T-cell (primary cell): Measurements from ENCODE around the gene WDR19. TPM values are rescaled to one million over a fixed set of nuclear protein-coding genes. Genes with fewer than 3 reads are reported as not detected.
"Not testable (repeated sequence)": the region's sequence is repeated elsewhere in the genome, so short reads cannot be mapped to it uniquely, and the experiment has no call there.

Experiments
- ATAC-seq, 4 experiments: fragments of 200-7000 bp in 3 of 4; fragments of 150-1000 bp in 1 of 4; cut with Tn5 transposase; replicated peaks in 1 of 4; 1 replicate in 3 of 4; 2 replicates in 1 of 4; pipeline ENCODE4 v1.10.0; 2021; ENCODE audit warnings: moderate library complexity in 3 of 4, mild to moderate bottlenecking in 2 of 4, moderate number of reproducible peaks in 1 of 4
- CTCF ChIA-PET, 2 donors: fragments of 300-600 bp; sonication (Branson Sonifier 250); formaldehyde crosslinking; loops; one replicate each; lab custom pipeline; 2022; ENCODE audit warnings: antibody characterized with exemption in 2 of 2; lab: Charles Lee
- POLR2A ChIA-PET, 2 donors: fragments of 300-600 bp; sonication (Branson Sonifier 250); formaldehyde crosslinking; loops; one replicate each; lab custom pipeline; 2022; ENCODE audit warnings: antibody characterized with exemption in 2 of 2; lab: Charles Lee
- DNase-seq, 35 experiments: peaks; one replicate each; pipeline versions ENCODE4 v3.0.0 to v3.0.0-alpha.2; 2013 to 2023
- H3K27ac ChIP-seq: one replicate; pipeline ENCODE4 v1.5.1; 2013; ENCODE audit warnings: low read length
- H3K27me3 ChIP-seq, 2 experiments: replicated peaks in 1 of 2; 1 replicate in 1 of 2; 2 replicates in 1 of 2; pipeline versions ENCODE4 v1.6.1 to v1.7.0; 2013; ENCODE audit warnings: low read length in 1 of 2, mixed read lengths in 1 of 2; ENCODE audit not compliant: control insufficient read depth in 2 of 2, insufficient read depth in 2 of 2; ENCODE audit errors: extremely low read depth in 1 of 2
- H3K36me3 ChIP-seq, 2 donors: 1 replicate in 1 of 2; 2 replicates in 1 of 2; pipeline versions ENCODE4 v1.6.1 to v1.7.0; 2013; ENCODE audit warnings: low read length in 1 of 2; ENCODE audit not compliant: control insufficient read depth in 2 of 2, insufficient read depth in 1 of 2; ENCODE audit errors: extremely low read depth in 1 of 2
- H3K4me1 ChIP-seq, 2 experiments: 1 replicate in 1 of 2; 2 replicates in 1 of 2; pipeline versions ENCODE4 v1.6.1 to v1.7.0; 2013; ENCODE audit warnings: low read length in 2 of 2, mixed read lengths in 1 of 2; ENCODE audit not compliant: insufficient read depth in 2 of 2, control insufficient read depth in 1 of 2; ENCODE audit errors: extremely low read depth in 1 of 2
- H3K4me3 ChIP-seq, 2 donors: 1 replicate in 1 of 2; 2 replicates in 1 of 2; pipeline versions ENCODE4 v1.5.1 to v1.7.0; 2013; ENCODE audit warnings: mild to moderate bottlenecking in 2 of 2, low read length in 1 of 2, moderate library complexity in 1 of 2; ENCODE audit not compliant: control insufficient read depth in 1 of 2; ENCODE audit errors: extremely low read depth in 1 of 2
- H3K9me3 ChIP-seq: 2 replicates; pipeline ENCODE4 v1.7.0; 2013
- H3K27ac Mint-ChIP-seq, 2 donors: one replicate each; pipeline ENCODE4 v1.8.0; 2020 to 2021; ENCODE audit warnings: mild to moderate bottlenecking in 2 of 2, mixed read lengths in 2 of 2
- H3K27me3 Mint-ChIP-seq, 2 donors: one replicate each; pipeline ENCODE4 v1.8.0; 2021 to 2022; ENCODE audit warnings: mixed read lengths in 2 of 2
- H3K36me3 Mint-ChIP-seq: one replicate; pipeline ENCODE4 v1.8.0; 2021; ENCODE audit warnings: mixed read lengths
- H3K4me1 Mint-ChIP-seq, 3 donors: one replicate each; pipeline ENCODE4 v1.8.0; 2020 to 2022; ENCODE audit warnings: mixed read lengths in 3 of 3, mild to moderate bottlenecking in 1 of 3
- H3K4me3 Mint-ChIP-seq, 3 donors: one replicate each; pipeline ENCODE4 v1.8.0; 2020 to 2022; ENCODE audit warnings: mild to moderate bottlenecking in 3 of 3, mixed read lengths in 3 of 3, moderate library complexity in 3 of 3
- H3K9me3 Mint-ChIP-seq, 3 donors: one replicate each; pipeline ENCODE4 v1.8.0; 2020 to 2022; ENCODE audit warnings: mixed read lengths in 3 of 3
- WGBS: methylation state at CpG from one replicate; pipeline ENCODE4 v1.1.5; 2013; ENCODE audit warnings: missing lambda C conversion rate; ENCODE audit not compliant: insufficient coverage; 5-methylcytosine and 5-hydroxymethylcytosine counted together
- total RNA-seq, 35 experiments: library from RNA in 6 of 35; stranded (reverse) in 6 of 35; fragments of 120-200 nt in 1 of 35; gene quantifications; one replicate each; pipeline versions ENCODE4 v1.2.1 to v1.2.4 and lab custom pipeline; 2013 to 2026

WDR19 gene
- total RNA-seq, 5 donors from 2014 or later (not counting 1 experiment from before 2014, with no cell fraction given): 17.4 to 39.9 (median 28.0) TPM

DNA sequence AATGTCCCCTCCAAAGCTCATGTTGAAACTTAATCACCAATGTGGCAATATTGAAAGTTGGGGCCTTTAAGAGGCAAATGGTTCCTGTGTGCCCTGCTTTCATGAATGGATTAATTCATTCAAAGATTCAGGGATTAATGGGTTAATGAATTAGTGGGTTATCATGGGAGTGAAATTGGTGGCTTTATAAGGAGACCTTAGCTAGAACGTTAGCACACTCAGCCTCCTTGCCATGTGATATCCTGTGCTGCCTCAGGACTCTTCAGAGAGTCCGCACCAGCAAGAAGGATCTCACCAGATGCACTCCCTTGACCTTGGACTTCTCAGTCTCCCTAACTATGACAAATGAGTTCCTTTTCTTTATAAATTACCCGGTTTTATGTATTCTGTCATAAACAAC lies 2.6 kb upstream of the WDR19 start:
- no peak overlapping the region for H3K27ac Mint-ChIP-seq
- Histone ChIP-seq H3K27me3 (peaks cover 0 to 6% of the 10 kb centered on the region in 2 experiments), H3K36me3 (no peaks in the 10 kb centered on the region), H3K4me3 (no peak overlapping the region), H3K9me3 (no peaks in the 10 kb centered on the region), H3K27ac (no peak overlapping the region), H3K4me1 (peaks cover 5 to 9% of the 10 kb centered on the region in 2 experiments)
- H3K4me1 Mint-ChIP-seq: peaks cover 0 to 12% (median 6%) of the 10 kb centered on the region in 3 donors
- ChIA-PET POLR2A (interaction anchor here in 1 of 2 donors (0.6 kb wide), 1 partner anchor 13 kb away, joined by 3 read pairs; no protein-coding TSS in a partner anchor), CTCF (interaction anchor here (0.6 to 0.7 kb wide), 2 partner anchors 229 to 1518 kb away, joined by 5 to 6 read pairs; no protein-coding TSS in a partner anchor)
- peaks cover 0 to 14% of the 10 kb centered on the region in 2 donors for H3K27me3 Mint-ChIP-seq
- no peak overlapping the region for H3K4me3 Mint-ChIP-seq
- no peaks in the 10 kb centered on the region for H3K9me3 Mint-ChIP-seq
- ATAC-seq: no peak
- DNase-seq: no peak
- H3K36me3 Mint-ChIP-seq: no peaks in the 10 kb centered on the region
- WGBS: 29% methylated on average over 1 of the region's 3 CpGs

DNA sequence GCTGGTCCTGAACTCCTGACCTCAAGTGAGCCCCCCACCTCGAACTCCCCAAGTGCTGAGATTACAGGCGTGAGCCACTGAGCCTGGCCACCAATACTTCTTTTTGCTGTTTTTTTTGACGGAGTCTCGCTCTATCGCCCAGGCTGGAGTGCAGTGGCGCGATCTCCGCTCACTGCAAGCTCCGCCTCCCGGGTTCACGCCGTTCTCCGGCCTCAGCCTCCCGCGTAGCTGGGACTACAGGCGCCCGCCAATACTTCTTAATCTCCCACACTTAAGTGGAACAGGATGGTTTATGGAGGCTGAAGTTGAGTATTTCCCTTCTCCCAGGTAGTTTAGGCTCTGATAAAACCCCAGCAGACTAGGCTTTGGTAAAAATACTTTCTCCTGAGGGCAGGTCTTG lies 1.7 kb upstream of the WDR19 start:
- not testable (repeated sequence) for H3K27ac ChIP-seq, ATAC-seq, H3K36me3 Mint-ChIP-seq, H3K4me3 Mint-ChIP-seq, H3K4me1 ChIP-seq, H3K9me3 ChIP-seq, H3K4me3 ChIP-seq, DNase-seq, H3K9me3 Mint-ChIP-seq, H3K36me3 ChIP-seq, H3K27me3 ChIP-seq, H3K27ac Mint-ChIP-seq
- ChIA-PET CTCF (interaction anchor here (0.5 to 0.6 kb wide), 2 partner anchors 451 to 999 kb away, joined by 3 read pairs; no protein-coding TSS in a partner anchor), POLR2A (interaction anchor here in 1 of 2 donors (0.6 kb wide), 1 partner anchor 59 kb away, joined by 3 read pairs; no protein-coding TSS in a partner anchor)
- 96% methylated on average over 7 of the region's 17 CpGs for WGBS
- Mint-ChIP-seq H3K4me1 (peaks cover 0 to 12% (median 6%) of the 10 kb centered on the region in 3 donors), H3K27me3 (peaks cover 0 to 14% of the 10 kb centered on the region in 2 donors)

DNA sequence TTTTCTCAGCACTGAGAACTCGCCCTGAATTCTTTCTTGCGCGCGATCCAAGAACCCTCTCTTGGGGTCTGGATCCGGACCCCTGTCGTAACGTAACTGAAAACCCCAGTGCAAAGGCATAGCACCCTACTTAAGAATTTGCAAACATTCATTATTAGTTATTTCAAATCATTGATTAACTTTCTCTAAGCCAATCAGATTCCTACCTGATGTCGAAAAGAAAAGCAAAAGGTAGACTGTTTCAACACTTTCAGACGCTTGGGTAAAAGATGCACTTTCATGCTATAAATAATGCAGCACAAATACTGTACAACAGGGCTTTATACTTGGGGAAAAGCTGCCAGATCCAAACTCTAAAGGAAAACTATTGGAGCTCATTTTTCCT lies 817 bp upstream of the WDR19 start:
- Mint-ChIP-seq H3K9me3 (no peaks in the 10 kb centered on the region), H3K36me3 (peaks cover 7% of the 10 kb centered on the region), H3K4me3 (no peak overlapping the region), H3K27me3 (peaks cover 0 to 14% of the 10 kb centered on the region in 2 donors), H3K27ac (no peak overlapping the region), H3K4me1 (peaks cover 0 to 12% (median 6%) of the 10 kb centered on the region in 3 donors)
- 95% methylated on average over 7 of the region's 9 CpGs for WGBS
- ChIA-PET CTCF (interaction anchor here (0.6 to 1.4 kb wide), 14 partner anchors 10 to 1477 kb away, joined by 3 to 8 read pairs (median 4); no protein-coding TSS in a partner anchor), POLR2A (interaction anchor here (0.6 to 0.7 kb wide), 4 partner anchors 20 to 1153 kb away, joined by 3 to 11 read pairs (median 4); no protein-coding TSS in a partner anchor)
- Histone ChIP-seq H3K27me3 (peaks cover 0 to 6% of the 10 kb centered on the region in 2 experiments), H3K27ac (peak overlapping the region; percentile 52), H3K4me3 (peak overlapping the region; percentile 32 to 71), H3K4me1 (peaks cover 5 to 9% of the 10 kb centered on the region in 2 experiments), H3K9me3 (no peaks in the 10 kb centered on the region), H3K36me3 (no peaks in the 10 kb centered on the region)
- no peak for ATAC-seq
- no peak for DNase-seq

DNA sequence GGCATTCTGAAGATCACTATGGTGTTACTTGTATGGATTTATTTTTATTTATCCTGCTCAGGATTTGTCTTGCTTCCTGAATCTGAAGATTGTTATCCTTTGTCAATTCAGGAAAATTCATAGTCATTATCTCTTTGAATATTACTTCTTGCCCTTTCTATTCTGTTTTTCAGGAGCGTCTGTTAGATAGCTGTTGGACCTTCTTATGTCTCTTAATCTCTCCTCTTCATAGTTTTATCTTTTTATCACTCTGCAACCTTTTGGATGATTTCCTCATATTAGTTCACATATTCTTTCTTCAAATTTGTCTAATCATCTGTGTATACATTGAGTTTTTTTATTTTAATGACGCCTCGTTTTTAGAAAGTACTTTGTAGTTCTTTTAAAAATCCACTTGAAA lies 19.6 kb downstream of the WDR19 start:
- no peak for DNase-seq
- no peaks in the 10 kb centered on the region for H3K4me1 Mint-ChIP-seq
- H3K27me3 Mint-ChIP-seq: no peaks in the 10 kb centered on the region

DNA sequence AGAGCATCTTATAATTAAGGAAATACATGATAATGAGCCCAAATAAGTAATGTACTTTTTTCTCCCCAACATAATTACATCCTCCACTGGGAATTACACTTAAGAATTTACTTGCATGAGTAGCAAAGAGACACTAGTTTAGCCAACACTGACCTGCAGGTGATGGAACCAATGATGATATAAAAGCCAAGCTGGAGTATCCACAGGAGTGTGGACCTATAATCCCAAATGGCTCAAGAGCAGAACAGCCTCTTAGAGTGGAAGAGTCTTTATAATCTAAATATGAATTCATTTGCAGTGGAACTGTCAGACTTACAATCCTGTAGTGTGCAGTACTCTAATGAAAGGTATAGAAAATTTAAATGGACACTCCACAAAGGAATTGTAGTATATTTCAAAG lies 22.2 kb downstream of the WDR19 start:
- Histone ChIP-seq H3K4me1 (no peaks in the 10 kb centered on the region), H3K9me3 (no peaks in the 10 kb centered on the region), H3K4me3 (no peak overlapping the region), H3K36me3 (peaks cover 0 to 9% of the 10 kb centered on the region in 2 donors), H3K27me3 (no peaks in the 10 kb centered on the region), H3K27ac (no peak overlapping the region)
- Mint-ChIP-seq H3K4me1 (no peaks in the 10 kb centered on the region), H3K27me3 (no peaks in the 10 kb centered on the region), H3K4me3 (no peak overlapping the region), H3K9me3 (no peaks in the 10 kb centered on the region), H3K36me3 (peaks cover 56% of the 10 kb centered on the region), H3K27ac (no peak overlapping the region)
- CTCF ChIA-PET: no interaction called here
- ATAC-seq (no peak), DNase-seq (no peak)
- POLR2A ChIA-PET: interaction anchor here in 1 of 2 donors (0.7 kb wide), 1 partner anchor 38 kb away, joined by 4 read pairs; no protein-coding TSS in a partner anchor

More for the DNA sequence above, 19.6 kb downstream of the WDR19 start:
- H3K27ac Mint-ChIP-seq: no peak overlapping the region
- H3K9me3 Mint-ChIP-seq: no peaks in the 10 kb centered on the region
- Histone ChIP-seq H3K9me3 (no peaks in the 10 kb centered on the region), H3K27me3 (no peaks in the 10 kb centered on the region), H3K4me3 (no peak overlapping the region), H3K4me1 (no peaks in the 10 kb centered on the region), H3K27ac (no peak overlapping the region), H3K36me3 (peaks cover 0 to 9% of the 10 kb centered on the region in 2 donors)
- CTCF ChIA-PET: no interaction called here
- ATAC-seq: no peak
- POLR2A ChIA-PET: no interaction called here
- no CpG with 5 or more reads among the region's 3 CpGs for WGBS
- H3K4me3 Mint-ChIP-seq: no peak overlapping the region
- peaks cover 36% of the 10 kb centered on the region for H3K36me3 Mint-ChIP-seq

DNA sequence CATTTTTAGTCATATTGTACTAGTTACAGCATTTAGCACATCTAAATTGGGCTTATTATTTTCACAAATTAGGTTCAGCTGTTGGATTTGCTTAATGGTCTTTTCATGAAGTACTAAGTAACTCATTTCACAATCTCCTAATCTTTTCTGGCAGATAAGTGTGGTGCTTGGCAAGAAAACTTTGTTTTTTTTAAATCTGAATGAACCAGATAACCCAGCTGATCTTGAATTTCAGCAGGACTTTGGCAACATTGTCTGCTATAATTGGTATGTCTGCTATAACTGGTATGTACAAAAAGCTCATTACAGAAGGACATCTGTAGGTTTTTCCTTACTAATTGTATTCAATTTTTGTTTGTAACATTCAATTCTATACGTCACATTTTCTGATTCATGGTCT lies 22.7 kb downstream of the WDR19 start:
- H3K27ac ChIP-seq: no peak overlapping the region
- H3K9me3 ChIP-seq: no peaks in the 10 kb centered on the region
- CTCF ChIA-PET: no interaction called here
- WGBS: no CpG with 5 or more reads among the region's 1 CpG
- no peak for DNase-seq
- Mint-ChIP-seq H3K36me3 (peaks cover 56% of the 10 kb centered on the region), H3K9me3 (no peaks in the 10 kb centered on the region), H3K4me3 (no peak overlapping the region), H3K4me1 (no peaks in the 10 kb centered on the region), H3K27ac (no peak overlapping the region), H3K27me3 (no peaks in the 10 kb centered on the region)
- H3K27me3 ChIP-seq: no peaks in the 10 kb centered on the region
- no peak overlapping the region for H3K4me3 ChIP-seq
- ATAC-seq: no peak
- no peaks in the 10 kb centered on the region for H3K4me1 ChIP-seq
- POLR2A ChIA-PET: no interaction called here
- peaks cover 0 to 9% of the 10 kb centered on the region in 2 donors for H3K36me3 ChIP-seq
